Amniotic stem cell (primary cell): ENCODE results near the gene SLC17A6.
A peak's percentile ranks its signal among the peaks of the same experiment; 100 is the strongest.

Experiments used
- DNase-seq: peaks from one replicate; lab custom pipeline; 2025; lab: John Stamatoyannopoulos, UW

The SLC17A6 gene

GRCh38 chr11:22337596-22338485, at the start of gene SLC17A6:
Gene SLC17A6, plus strand, starts transcription at chr11:22338381. Its CDS starts 153 bp downstream, at chr11:22338534.
- DNase-seq: peak; percentile 3

GRCh38 chr11:22302368-22302767, 35.8 kb upstream of the SLC17A6 start:
- no peak for DNase-seq

DNA sequence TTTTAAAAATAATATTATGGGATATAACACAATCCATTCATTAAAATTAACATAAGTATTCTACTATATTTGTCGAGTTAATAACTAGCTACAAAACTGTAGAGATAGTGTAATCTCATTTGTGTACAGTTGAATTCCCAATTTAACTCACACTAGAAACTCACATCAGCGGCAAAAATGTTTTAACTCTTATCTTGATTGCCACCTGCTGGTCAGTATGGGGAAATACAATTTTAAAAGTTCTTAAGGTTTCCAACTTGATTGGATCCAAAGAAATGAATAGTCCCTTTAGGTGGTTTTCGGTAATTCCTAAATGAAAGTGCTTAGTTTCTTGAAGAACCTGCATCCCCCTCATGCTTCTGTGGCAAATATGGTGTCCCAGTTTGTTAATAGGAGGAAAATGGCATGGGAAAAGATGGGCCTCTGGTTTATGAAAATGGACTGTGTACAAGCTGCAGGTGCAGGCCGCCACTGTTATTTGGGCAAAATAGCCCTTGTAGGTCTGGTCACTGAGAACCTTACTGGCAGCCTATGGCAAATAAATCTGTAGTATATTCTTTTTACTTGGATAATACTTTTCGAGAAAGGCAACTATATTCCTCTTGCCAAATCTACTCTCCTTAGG, 33.7 kb upstream of the SLC17A6 start:
- peak; percentile 18 for DNase-seq

GRCh38 chr11:22317656-22318055, 20.5 kb upstream of the SLC17A6 start:
- no peak for DNase-seq

GRCh38 chr11:22331771-22332170, 6.4 kb upstream of the SLC17A6 start:
- DNase-seq: no peak

DNA sequence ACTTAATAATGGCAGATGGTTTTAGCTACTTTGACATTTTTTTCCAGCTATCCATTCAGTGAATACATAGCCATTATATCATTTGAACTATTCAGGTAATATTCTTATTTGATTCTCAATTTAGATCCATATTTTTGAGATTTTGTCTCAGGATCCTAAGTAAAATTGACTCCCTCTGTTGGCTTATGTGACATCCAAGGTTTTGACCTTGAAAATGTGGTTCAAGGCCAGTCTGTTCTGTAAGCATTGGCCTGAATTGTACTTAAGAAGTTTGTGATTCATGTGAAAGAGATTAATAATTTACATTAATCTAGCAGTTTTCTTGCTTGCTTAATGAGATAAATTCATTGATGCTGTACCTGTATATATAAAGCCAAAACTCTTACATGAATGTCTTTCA, 1.6 kb upstream of the SLC17A6 start:
- no peak for DNase-seq

GRCh38 chr11:22339611-22340010, 1.4 kb downstream of the SLC17A6 start:
- DNase-seq: no peak

DNA sequence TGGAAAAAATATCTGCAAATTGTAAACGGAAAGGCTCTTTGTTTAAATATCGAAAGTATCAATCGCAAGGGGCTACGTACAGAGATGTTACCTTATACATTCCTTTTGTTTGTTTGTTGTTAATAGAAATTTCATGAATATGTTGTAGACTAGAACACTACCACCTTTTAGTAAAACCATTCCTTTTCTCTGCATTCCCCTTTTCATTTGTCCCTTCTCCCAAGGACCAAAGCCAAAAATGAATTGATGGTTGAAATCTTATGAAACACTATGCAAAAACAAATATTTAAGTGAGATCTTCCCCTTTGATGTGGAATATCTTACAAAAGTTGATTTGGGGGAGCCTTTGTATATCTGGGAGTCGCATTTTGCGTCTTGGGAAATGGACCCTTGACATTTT, 2.1 kb downstream of the SLC17A6 start:
- no peak for DNase-seq

DNA sequence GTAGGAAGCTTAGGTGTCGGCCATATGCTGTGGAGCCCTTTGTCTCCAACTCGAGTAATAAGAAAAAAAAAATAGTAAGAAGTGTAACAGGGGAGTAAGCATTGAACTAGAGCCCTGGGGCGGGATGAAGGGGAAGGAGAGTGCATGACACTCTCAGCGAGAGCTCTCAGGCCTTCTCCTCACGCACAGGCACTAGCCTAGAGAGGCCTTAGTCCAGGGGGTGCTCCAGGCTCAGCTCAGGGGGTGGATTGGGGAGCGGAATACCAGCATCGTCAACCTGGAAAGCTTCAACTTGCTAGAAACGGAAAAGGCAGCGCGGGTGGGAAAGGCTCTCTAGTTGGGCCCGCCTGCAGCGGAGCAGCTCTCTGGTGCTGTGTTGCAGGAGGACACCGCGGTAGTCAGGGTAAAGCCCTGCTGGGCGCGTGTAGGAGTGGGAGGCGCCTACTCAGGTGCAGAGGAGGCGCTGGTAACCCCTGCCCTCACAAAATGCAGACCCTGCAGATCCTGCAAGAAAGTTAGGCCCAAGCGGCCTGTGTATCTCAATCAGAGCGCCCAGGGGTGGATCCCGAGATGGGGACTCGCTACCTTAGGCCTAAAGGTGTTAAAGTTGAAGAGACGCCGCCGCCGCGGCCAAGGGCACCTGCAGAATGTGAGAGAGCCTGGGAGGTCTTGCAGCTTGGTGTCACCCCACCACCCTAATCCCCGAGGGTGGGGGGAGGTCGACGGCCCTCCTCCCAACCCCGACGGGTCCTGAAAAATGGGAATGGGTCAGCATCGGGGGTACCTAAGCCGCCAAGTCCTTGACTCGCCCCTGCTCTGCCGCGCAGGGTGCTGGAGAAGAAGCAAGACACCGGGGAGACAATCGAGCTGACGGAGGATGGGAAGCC, 2.8 kb downstream of the SLC17A6 start:
- DNase-seq: no peak

GRCh38 chr11:22341588-22341931, 3.4 kb downstream of the SLC17A6 start:
- no peak for DNase-seq

GRCh38 chr11:22342211-22343031, 4.2 kb downstream of the SLC17A6 start:
- no peak for DNase-seq

DNA sequence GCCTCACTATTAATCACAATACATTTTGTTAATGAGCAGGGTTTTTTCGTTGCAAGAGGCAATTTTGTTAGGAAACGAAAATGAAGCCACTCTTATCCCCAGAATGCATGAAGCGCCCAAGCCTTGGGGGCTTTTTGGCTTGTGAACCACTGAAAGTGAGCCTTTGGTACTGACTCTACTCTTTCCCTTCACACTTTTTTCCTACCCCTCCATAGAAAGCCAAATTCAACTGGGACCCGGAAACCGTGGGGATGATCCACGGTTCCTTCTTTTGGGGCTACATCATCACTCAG, 4.8 kb downstream of the SLC17A6 start:
- no peak for DNase-seq

GRCh38 chr11:22343371-22344032, 5.3 kb downstream of the SLC17A6 start:
- no peak for DNase-seq

GRCh38 chr11:22344081-22344480, 5.9 kb downstream of the SLC17A6 start:
- no peak for DNase-seq

GRCh38 chr11:22346282-22346681, 8.1 kb downstream of the SLC17A6 start:
- DNase-seq: no peak

- no peak for DNase-seq
Observed at GRCh38 chr11:22347857-22348487, 9.8 kb downstream of the SLC17A6 start.

DNA sequence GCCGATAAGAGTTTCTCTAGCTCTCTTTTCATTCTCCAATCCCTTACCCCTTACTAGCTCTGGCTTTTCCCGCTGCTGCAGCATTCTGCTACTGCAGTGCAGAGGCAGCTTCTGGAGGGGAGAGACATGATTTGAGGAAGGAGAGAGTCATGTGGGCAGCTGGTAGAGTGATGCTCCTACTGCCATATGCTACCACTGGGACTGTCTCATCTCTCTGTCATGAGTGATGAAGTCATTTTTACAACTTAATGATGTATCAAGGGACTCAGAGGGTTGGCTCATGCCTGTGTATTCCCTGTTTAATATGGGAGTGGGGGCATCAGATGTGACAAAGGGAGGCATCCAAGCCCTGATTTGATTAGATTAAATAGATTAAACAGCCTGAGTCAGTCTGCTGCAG, 11.3 kb downstream of the SLC17A6 start:
- DNase-seq: no peak

GRCh38 chr11:22359295-22359694, 21.1 kb downstream of the SLC17A6 start:
- no peak for DNase-seq

GRCh38 chr11:22371160-22371559, 33.0 kb downstream of the SLC17A6 start:
- DNase-seq: no peak

DNA sequence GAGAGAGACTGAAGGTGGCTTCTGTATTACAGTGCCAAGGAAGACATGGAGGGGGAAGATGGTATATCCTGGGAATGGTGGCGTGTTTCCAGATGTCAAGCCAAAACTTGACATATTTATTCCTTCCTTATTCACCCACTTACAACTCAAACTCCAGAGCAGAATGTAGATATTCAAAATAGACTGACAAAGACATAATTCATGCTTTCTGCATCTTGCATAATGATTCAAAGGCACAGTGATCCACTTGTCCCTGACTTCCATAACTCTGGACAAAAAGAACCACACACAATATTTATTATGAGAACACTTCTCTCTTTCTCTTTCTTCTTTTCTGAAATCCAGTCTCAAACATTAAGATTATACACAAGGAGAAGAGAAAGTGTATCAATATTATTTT, 48.9 kb downstream of the SLC17A6 start:
- no peak for DNase-seq
